SKM-1 treated with dmso at 0.1 percent for 144 hours (cell line): ENCODE measurements around the gene PHACTR1.

Source experiments
- DNase-seq: peaks from one replicate; lab custom pipeline; 2025; ENCODE audit not compliant: unreplicated experiment; lab: John Stamatoyannopoulos, UW

PHACTR1 gene

GRCh38 chr6:12800120-12800519, 83.6 kb downstream of the PHACTR1 start:
- DNase-seq, result no peak

- DNase-seq, result no peak
Observed at GRCh38 chr6:12801141-12801540, 84.6 kb downstream of the PHACTR1 start.

GRCh38 chr6:12802440-12802839, 85.9 kb downstream of the PHACTR1 start:
- no peak for DNase-seq

GRCh38 chr6:12803486-12803885, 86.9 kb downstream of the PHACTR1 start:
- DNase-seq, result no peak

GRCh38 chr6:12804952-12805645, 88.5 kb downstream of the PHACTR1 start:
- no peak for DNase-seq

- no peak for DNase-seq
Observed at GRCh38 chr6:12806136-12806535, 89.6 kb downstream of the PHACTR1 start.

- DNase-seq, result no peak
Observed at GRCh38 chr6:12806796-12807195, 90.2 kb downstream of the PHACTR1 start.

- no peak for DNase-seq
Observed at GRCh38 chr6:12811519-12811918, 95.0 kb downstream of the PHACTR1 start.

- DNase-seq, result no peak
Observed at GRCh38 chr6:12813321-12813720, 96.8 kb downstream of the PHACTR1 start.

GRCh38 chr6:12814015-12814414, 97.4 kb downstream of the PHACTR1 start:
- DNase-seq, result no peak

- no peak for DNase-seq
Observed at GRCh38 chr6:12815089-12815488, 98.5 kb downstream of the PHACTR1 start.

GRCh38 chr6:12815884-12816600, 99.5 kb downstream of the PHACTR1 start:
- no peak for DNase-seq

- DNase-seq, result peak; percentile 1
Observed at GRCh38 chr6:12818324-12818723, 101.8 kb downstream of the PHACTR1 start.

GRCh38 chr6:12823847-12824246, 107.3 kb downstream of the PHACTR1 start:
- DNase-seq, result no peak

- DNase-seq, result no peak
Observed at GRCh38 chr6:12826584-12826983, 110.0 kb downstream of the PHACTR1 start.

GRCh38 chr6:12827921-12828320, 111.4 kb downstream of the PHACTR1 start:
- no peak for DNase-seq

- no peak for DNase-seq
Observed at GRCh38 chr6:12832226-12832735, 115.7 kb downstream of the PHACTR1 start.

- no peak for DNase-seq
Observed at GRCh38 chr6:12836009-12836408, 119.4 kb downstream of the PHACTR1 start.

- no peak for DNase-seq
Observed at GRCh38 chr6:12841619-12842018, 125.1 kb downstream of the PHACTR1 start.

- no peak for DNase-seq
Observed at GRCh38 chr6:12842114-12842513, 125.5 kb downstream of the PHACTR1 start.

GRCh38 chr6:12842658-12843057, 126.1 kb downstream of the PHACTR1 start:
- DNase-seq, result no peak
